GM12872 (cell line): ENCODE measurements around the gene CCDC157.

Experiments
- CTCF ChIP-seq: IDR thresholded peaks from 3 replicates; pipeline ENCODE4 v1.5.1; 2011; ENCODE audit warnings: low read depth, mild to moderate bottlenecking, low read length, moderate library complexity; ENCODE audit not compliant: insufficient read depth

Gene CCDC157

DNA sequence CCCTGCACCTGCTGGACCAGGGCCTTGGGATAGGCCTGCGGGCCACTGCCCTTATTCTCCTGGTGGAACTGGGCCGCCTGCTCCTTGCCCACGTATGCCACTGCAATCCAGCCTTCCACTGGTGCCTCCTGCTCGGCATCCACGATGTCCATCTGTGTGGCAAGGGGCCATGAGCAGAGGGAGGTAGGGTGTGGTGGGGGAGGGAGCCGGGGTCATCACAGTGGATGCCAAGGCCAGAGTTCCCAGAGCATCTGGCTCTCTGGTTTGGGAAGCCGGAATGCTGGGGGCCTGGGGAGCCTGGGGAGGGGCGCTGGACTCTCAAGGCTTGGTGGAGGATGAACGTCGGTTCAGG, 29.8 kb downstream of the CCDC157 start:
- TF ChIP-seq CTCF: no peak

- TF ChIP-seq CTCF: peak; percentile 84
Observed at GRCh38 chr22:30386960-30387827, 30.4 kb downstream of the CCDC157 start, which contains the start of gene RNF215. RNF215 (minus strand) TSS chr22:30387411; CDS start chr22:30387313, 98 bp downstream.

DNA sequence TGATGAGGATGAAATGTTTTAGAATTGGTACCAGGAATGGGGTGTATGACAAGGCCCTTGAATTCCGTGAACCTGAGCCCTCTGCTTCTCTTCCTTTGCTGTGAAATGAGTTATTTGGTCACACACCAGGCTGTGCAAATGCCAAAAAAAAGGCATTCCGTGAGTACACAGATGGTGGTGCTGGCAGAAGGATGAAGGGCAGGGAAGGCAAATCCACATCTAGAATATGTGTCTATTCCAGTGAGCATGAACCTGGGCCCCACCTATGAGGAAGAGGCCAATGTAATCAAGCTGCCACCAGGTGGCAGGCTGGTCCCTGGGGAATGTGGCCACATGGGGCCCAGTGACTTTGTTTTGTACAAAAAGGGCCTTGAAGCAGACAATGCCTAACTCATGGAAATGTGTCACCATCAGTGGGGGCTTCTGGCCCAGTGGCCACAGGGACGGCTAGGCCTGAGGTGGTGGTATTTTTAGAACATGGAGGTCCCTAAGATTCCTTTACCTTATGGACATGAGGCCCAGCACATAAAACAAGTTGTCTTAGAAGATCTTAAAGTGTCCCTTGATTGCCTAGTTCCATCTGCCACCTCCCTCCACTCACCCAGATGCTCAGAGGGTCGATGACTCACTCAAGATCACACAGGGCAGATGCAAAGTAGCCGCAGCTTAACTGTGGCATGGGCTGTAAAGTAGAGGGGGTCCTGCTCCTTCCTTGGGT, 34.3 kb downstream of the CCDC157 start:
- peak; percentile 89 for TF ChIP-seq CTCF

- TF ChIP-seq CTCF: no peak
Observed at GRCh38 chr22:30392661-30393321, 36.0 kb downstream of the CCDC157 start.

DNA sequence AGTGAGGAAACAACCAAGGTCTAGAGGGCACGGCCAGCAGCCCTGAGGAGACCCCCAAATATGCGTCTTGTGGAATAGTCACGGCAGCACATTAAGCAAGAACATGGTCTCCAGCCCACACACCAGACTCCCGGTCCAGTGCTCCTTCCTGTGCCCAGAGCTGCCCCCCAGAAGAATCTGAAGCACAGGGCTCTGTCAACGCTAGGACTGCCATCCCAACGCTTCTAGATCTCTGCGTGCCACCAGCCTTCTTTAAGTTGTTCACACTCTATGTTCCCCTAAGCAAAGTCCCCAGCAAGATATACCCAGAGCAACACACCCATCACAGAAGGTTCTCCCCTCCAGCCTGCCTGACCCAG, 36.5 kb downstream of the CCDC157 start:
- TF ChIP-seq CTCF: no peak

DNA sequence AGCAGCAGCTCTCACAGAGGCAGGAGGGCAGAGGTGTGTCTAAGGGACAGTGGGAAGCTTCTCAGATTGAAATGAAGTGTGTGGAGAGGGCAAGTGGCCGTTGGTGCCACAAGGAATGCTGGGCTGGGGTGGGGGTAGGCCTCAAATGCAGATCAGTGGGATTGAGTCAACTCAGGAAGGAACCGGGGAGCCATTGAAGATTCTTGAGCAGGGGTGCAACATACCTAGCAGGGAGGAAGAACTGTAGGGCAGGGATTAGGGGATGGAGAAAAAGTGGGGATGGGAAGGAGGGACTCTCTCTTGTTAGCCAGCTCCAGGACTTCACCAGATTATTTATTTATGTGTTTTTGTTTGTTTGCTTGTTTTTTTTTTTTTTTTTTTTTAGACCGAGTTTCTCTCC, 37.1 kb downstream of the CCDC157 start:
- no peak for TF ChIP-seq CTCF
